Left ventricle myocardium inferior (tissue), 1 donor: ENCODE data around the gene SRRM1. TPM values are rescaled to one million over a fixed set of nuclear protein-coding genes. Genes with fewer than 3 reads are reported as not detected.
A peak's percentile ranks its signal among the peaks of the same experiment; 100 is the strongest.

ENCODE experiments used
- DNase-seq: peaks from one replicate; pipeline ENCODE4 v3.0.0-alpha.2; 2020
- H3K27ac ChIP-seq: fragments of 200-600 bp; replicated peaks from 2 replicates; pipeline ENCODE4 v1.8.0; 2021
- H3K27me3 ChIP-seq: fragments of 200-600 bp; 2 replicates; pipeline ENCODE4 v1.8.0; 2021; ENCODE audit warnings: low read depth
- H3K36me3 ChIP-seq: fragments of 200-600 bp; 2 replicates; pipeline ENCODE4 v1.8.0; 2021
- H3K4me1 ChIP-seq: fragments of 200-600 bp; 2 replicates; pipeline ENCODE4 v1.8.0; 2021
- H3K4me3 ChIP-seq: fragments of 200-600 bp; 2 replicates; pipeline ENCODE4 v1.8.0; 2021; ENCODE audit warnings: mild to moderate bottlenecking, moderate library complexity
- H3K9me3 ChIP-seq: fragments of 200-600 bp; replicated peaks from 2 replicates; pipeline ENCODE4 v1.8.0; 2021
- intact Hi-C: fragments of 100-400 bp; cut with micrococcal nuclease; formaldehyde crosslinking; loops from one replicate; pipeline ENCODE4 v1.11.0; 2022
- total RNA-seq: library from RNA; stranded (reverse); fragmentation: NEBNext Ultra II Directional; extraction: Animal tissue kit (Norgen Biotek cat#: 25700); gene quantifications from one replicate; pipeline ENCODE4 v1.2.1, GENCODE V29; 2021
- TF ChIP-seq, protein P1 (sequence below): fragments of 200-600 bp; IDR thresholded peaks from 2 replicates; pipeline ENCODE4 v1.8.0; 2021; ENCODE audit warnings: antibody characterized with exemption, mild to moderate bottlenecking, borderline replicate concordance
- donor health status: DM: no; HTN: yes; CAD: no; lungs with severe emphysema.

Gene SRRM1
- total RNA-seq, 1 donor from 2014 or later, result 60.8 TPM

DNA sequence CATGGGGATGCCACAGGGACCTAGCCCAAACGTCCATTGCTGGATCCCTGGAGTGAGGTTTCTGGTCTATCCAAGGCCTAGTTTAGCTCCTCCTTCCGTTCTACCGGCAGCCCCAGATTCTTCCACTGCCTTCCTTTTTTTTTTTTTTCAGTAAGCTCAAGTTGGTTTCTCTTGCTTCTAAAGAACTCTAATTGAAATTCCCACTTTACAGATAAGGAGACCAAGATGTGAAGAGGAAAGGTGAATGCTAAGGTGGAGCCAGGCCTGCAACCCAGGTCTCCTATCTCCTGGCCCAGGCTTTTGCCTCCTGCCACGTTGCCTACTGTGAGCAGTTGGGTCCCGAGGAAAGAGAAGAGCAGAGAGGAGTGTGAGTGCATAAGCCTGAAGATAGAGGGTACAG lies 70.6 kb downstream of the SRRM1 start:
- intact Hi-C loops, result no loop called here
- Histone ChIP-seq H3K4me1 (peaks cover 21% of the 10 kb centered on the region), H3K9me3 (no peaks in the 10 kb centered on the region), H3K27ac (no peak overlapping the region), H3K36me3 (no peaks in the 10 kb centered on the region), H3K27me3 (no peaks in the 10 kb centered on the region), H3K4me3 (no peak overlapping the region)
- TF ChIP-seq, protein P1, sequence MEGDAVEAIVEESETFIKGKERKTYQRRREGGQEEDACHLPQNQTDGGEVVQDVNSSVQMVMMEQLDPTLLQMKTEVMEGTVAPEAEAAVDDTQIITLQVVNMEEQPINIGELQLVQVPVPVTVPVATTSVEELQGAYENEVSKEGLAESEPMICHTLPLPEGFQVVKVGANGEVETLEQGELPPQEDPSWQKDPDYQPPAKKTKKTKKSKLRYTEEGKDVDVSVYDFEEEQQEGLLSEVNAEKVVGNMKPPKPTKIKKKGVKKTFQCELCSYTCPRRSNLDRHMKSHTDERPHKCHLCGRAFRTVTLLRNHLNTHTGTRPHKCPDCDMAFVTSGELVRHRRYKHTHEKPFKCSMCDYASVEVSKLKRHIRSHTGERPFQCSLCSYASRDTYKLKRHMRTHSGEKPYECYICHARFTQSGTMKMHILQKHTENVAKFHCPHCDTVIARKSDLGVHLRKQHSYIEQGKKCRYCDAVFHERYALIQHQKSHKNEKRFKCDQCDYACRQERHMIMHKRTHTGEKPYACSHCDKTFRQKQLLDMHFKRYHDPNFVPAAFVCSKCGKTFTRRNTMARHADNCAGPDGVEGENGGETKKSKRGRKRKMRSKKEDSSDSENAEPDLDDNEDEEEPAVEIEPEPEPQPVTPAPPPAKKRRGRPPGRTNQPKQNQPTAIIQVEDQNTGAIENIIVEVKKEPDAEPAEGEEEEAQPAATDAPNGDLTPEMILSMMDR, result no peak
- DNase-seq, result no peak

DNA sequence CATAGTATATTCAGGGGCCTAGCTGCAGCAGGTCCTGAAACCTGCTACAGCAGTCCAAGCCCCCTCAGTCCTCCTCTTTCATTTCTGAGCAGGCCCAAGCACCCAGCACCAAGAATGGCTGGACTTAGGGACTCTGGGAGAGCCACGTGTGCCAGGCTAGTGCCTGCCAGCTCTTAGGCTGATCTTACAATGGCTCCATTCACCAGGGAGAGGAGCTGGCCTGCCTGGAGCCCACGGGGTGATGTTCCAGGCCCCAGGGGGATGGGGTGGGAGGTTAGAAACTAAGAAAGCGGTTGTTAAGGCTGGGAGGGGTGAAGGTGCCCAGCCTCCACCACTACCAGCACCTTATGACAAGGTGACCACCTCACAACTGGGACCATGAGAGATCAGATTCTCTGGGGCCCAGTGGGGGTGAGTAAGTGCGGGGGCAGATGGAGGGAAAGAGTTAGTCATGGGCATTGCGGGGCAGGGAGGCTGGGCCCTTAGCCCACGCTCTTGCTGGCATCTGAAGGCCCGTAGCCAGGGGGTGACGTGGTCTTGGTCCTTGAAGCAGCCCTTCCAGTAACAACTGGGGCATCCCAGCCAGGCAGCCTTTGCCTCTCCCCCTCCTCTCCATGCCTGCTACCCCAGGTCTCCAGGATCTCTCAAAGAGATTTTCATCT lies 71.9 kb downstream of the SRRM1 start:
- TF ChIP-seq, protein P1, result no peak
- intact Hi-C loops, result no loop called here
- DNase-seq, result no peak
- H3K4me1 ChIP-seq, result peaks cover 27% of the 10 kb centered on the region
- H3K27me3 ChIP-seq, result no peaks in the 10 kb centered on the region
- no peaks in the 10 kb centered on the region for H3K9me3 ChIP-seq
- peak overlapping the region; percentile 8 for H3K27ac ChIP-seq
- H3K36me3 ChIP-seq, result no peaks in the 10 kb centered on the region
- no peak overlapping the region for H3K4me3 ChIP-seq

DNA sequence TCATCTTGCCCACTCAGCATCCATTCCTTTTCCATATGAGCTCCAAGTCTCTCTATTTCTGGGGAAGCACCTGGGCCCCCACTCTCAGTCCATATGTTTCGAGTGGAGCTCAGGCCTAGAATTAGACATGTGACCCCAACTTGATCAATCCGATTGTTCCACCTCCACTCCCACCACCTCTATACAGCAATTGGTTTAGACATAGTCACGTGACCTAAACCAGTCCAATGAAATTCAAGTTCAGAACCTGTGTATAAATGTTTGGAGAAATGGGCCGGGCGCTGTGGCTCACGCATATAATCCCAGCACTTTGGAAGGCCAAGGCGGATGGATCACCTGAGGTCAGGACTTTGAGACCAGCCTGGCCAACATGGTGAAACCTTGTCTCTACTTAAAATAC lies 72.6 kb downstream of the SRRM1 start:
- H3K27ac ChIP-seq, result no peak overlapping the region

DNA sequence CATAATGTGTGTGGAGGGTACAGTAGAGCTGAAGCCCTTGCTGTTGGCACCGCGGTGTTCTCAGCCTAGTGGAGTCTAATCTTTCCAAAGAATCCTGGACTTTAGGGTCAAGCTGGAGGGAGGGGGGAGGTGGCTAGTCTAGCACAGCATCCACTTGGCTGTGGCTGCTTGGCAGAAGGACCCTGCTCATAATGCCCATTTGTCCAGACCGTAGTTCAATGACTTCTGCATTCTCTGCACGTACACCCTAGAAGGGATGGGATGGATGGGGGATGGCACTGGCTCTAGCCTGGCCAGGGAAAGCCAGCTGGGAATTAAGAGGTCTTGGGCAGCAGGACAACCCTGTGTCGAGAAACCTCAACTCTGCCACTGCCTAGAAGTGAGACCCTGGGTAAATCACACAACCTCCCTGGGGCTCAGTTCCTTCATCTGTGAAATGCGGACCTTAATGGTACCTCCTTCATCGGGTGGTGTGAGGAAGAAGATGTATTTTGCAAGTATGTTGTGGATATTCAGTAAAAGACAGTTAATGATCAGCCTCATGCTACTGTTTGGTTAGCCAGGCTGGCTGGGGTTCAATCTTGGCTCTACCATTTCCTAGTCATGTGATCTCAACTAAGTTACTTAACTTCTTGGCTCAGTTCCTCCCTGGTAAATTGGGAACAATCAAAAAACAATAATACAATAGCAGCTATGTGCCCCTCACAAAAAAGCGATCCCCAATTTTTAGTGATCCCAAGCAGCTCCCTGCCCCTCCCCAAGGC lies 75.0 kb downstream of the SRRM1 start:
- no peaks in the 10 kb centered on the region for H3K36me3 ChIP-seq
- no peak overlapping the region for H3K4me3 ChIP-seq
- TF ChIP-seq, protein P1, result no peak
- H3K4me1 ChIP-seq, result peaks cover 36% of the 10 kb centered on the region
- no peaks in the 10 kb centered on the region for H3K9me3 ChIP-seq
- DNase-seq, result no peak
- H3K27me3 ChIP-seq, result no peaks in the 10 kb centered on the region
- H3K27ac ChIP-seq, result peak overlapping the region; percentile 89
- intact Hi-C loops, result no loop called here

More for the DNA sequence above, 72.6 kb downstream of the SRRM1 start:
- H3K9me3 ChIP-seq, result no peaks in the 10 kb centered on the region
- no peak overlapping the region for H3K4me3 ChIP-seq
- H3K4me1 ChIP-seq, result peaks cover 29% of the 10 kb centered on the region
- H3K27me3 ChIP-seq, result no peaks in the 10 kb centered on the region
- no peak for DNase-seq
- H3K36me3 ChIP-seq, result no peaks in the 10 kb centered on the region
- TF ChIP-seq, protein P1, result no peak
- intact Hi-C loops, result no loop called here

DNA sequence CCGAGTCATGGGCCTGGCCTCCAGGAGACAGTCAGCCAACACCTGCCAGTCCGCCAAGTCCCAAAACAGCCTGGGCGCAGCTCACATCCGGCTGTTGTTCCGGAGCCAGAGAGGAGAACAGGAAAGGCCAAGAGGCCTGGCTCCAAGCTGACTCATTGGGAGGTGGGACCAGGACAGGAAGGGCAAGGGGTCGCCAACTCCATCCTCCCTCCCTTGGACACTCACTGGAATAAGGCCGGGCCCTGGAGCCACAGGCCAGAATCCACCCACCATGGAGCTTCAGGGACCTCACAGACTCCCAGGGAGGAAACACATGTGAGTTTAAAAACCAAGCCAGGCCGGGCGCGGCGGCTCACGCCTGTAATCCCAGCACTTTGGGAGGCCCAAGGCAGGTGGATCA lies 77.0 kb downstream of the SRRM1 start:
- DNase-seq, result peak; percentile 90
- H3K4me1 ChIP-seq, result peaks cover 50% of the 10 kb centered on the region
- no peaks in the 10 kb centered on the region for H3K9me3 ChIP-seq
- H3K4me3 ChIP-seq, result no peak overlapping the region
- H3K27me3 ChIP-seq, result no peaks in the 10 kb centered on the region
- intact Hi-C loops, result no loop called here
- H3K27ac ChIP-seq, result peak overlapping the region; percentile 89
- no peaks in the 10 kb centered on the region for H3K36me3 ChIP-seq
- TF ChIP-seq, protein P1, result no peak
